Pancreas (tissue), 10 donors: Measurements from ENCODE around the gene NPTN. TPM values are rescaled to one million over a fixed set of nuclear protein-coding genes. Genes with fewer than 3 reads are reported as not detected.

Experiments used
- ATAC-seq, 4 donors: fragments of 200-7000 bp; cut with Tn5 transposase; one replicate each; pipeline versions ENCODE4 v1.8.0 to v1.9.1; 2020; ENCODE audit warnings: mild to moderate bottlenecking in 4 of 4, moderate library complexity in 4 of 4
- DNase-seq, 6 donors: peaks; one replicate each; pipeline ENCODE4 v3.0.0-alpha.2; 2020
- FAIRE-seq: peaks from 2 replicates; lab custom pipeline; 2012; peaks lifted over from hg19 to GRCh38; lab: Jason Lieb, UNC
- H3K27ac ChIP-seq, 4 donors: fragments of 200-600 bp; sonication (generic); 1 replicate in 3 of 4; 2 replicates in 1 of 4; pipeline versions ENCODE4 v1.5.0 to v1.8.0; 2020
- H3K27me3 ChIP-seq, 4 donors: fragments of 200-600 bp; one replicate each; pipeline ENCODE4 v1.8.0; 2021
- H3K36me3 ChIP-seq, 3 donors: fragments of 200-600 bp; sonication (generic) in 1 of 3; one replicate each; pipeline versions ENCODE4 v1.5.0 to v1.8.0; 2020 to 2021
- H3K4me1 ChIP-seq, 3 donors: fragments of 200-600 bp; one replicate each; pipeline ENCODE4 v1.8.0; 2021
- H3K4me3 ChIP-seq, 4 donors: fragments of 200-600 bp; sonication (generic) in 2 of 4; one replicate each; pipeline versions ENCODE4 v1.5.0 to v1.8.0; 2020 to 2021
- H3K9me3 ChIP-seq, 4 donors: fragments of 200-600 bp; one replicate each; pipeline ENCODE4 v1.8.0; 2021
- CTCF ChIP-seq, 4 donors: fragments of 200-600 bp; sonication (generic) in 3 of 4; IDR thresholded peaks; one replicate each; pipeline versions ENCODE4 v1.5.0 to v1.8.0; 2021; ENCODE audit warnings: antibody characterized with exemption in 4 of 4
- WGBS, 2 donors: extraction: QIAGEN DNeasy Blood & Tissue Kit; methylation state at CpG; one replicate each; pipeline ENCODE4 v1.1.7; 2013; 5-methylcytosine and 5-hydroxymethylcytosine counted together
- intact Hi-C, 3 donors: fragments of 100-400 bp; cut with DNase I; formaldehyde crosslinking; loops; one replicate each; pipeline versions ENCODE4 v1.11.1 to v1.14.2; 2022
- polyA plus RNA-seq, 2 donors: library from polyadenylated mRNA; stranded (reverse); fragments of 200-250 nt; gene quantifications; one replicate each; pipeline ENCODE4 v1.2.3, GENCODE V29; 2013
- total RNA-seq, 6 donors: library from RNA; stranded (reverse); fragmentation: NEBNext Ultra II Directional in 4 of 6; extraction: Animal tissue kit (Norgen Biotek cat#: 25700) in 4 of 6; gene quantifications; one replicate each; pipeline versions ENCODE4 v1.2.1 to v1.2.4, GENCODE V29; 2021 to 2023
- donor health status: healthy with polysubstance abuse.
- donor health status: DM: no; HTN: no; CAD: no; lungs with moderate emphysema.
- donor health status: DM: no; HTN: no; CAD: no.
- donor health status: control.
- donor health status: control.
- donor health status: Bipolar disorder and iron deficiency.
- donor health status: DM: yes; HTN: yes; CAD: no.
- donor health status: DM: no; HTN: no; CAD: no.
- donor health status: DM: no; HTN: no; CAD: no.
- donor health status: DM: yes; HTN: yes; CAD: no.

The NPTN gene
- total and polyA plus RNA-seq, 8 donors: 16.2 to 61.9 (median 36.8) TPM

GRCh38 chr15:73573572-73573971, 59.6 kb downstream of the NPTN start:
- Histone ChIP-seq H3K9me3 (no peaks in the 10 kb centered on the region), H3K4me1 (peaks cover 0 to 20% (median 4%) of the 10 kb centered on the region in 3 donors), H3K4me3 (no peak overlapping the region), H3K27me3 (no peaks in the 10 kb centered on the region), H3K27ac (no peak overlapping the region), H3K36me3 (peaks cover 0 to 32% (median 12%) of the 10 kb centered on the region in 3 donors)
- FAIRE-seq: no peak
- no peak for DNase-seq
- 82 to 86% methylated on average over 9 of the region's 9 CpGs for WGBS, 2 donors
- TF ChIP-seq CTCF (IDR thresholded peaks at IDR 0.05): no peak
- peak in 1 of 4 donors; percentile 8 for ATAC-seq
- intact Hi-C loops: no loop called here

- FAIRE-seq (no peak), DNase-seq (no peak), ATAC-seq (no peak)
- H3K27ac ChIP-seq: no peak overlapping the region
- no peaks in the 10 kb centered on the region for H3K27me3 ChIP-seq
- WGBS, 2 donors: 73 to 90% methylated on average over 1 of the region's 1 CpG
- no peak for TF ChIP-seq CTCF (IDR thresholded peaks at IDR 0.05)
- intact Hi-C loops: no loop called here
- no peaks in the 10 kb centered on the region for H3K9me3 ChIP-seq
- H3K4me1 ChIP-seq: peaks cover 0 to 20% (median 4%) of the 10 kb centered on the region in 3 donors
- no peak overlapping the region for H3K4me3 ChIP-seq
- peaks cover 0 to 36% (median 12%) of the 10 kb centered on the region in 3 donors for H3K36me3 ChIP-seq
Observed at GRCh38 chr15:73573037-73573436, 60.2 kb downstream of the NPTN start.

GRCh38 chr15:73572296-73572695, 60.9 kb downstream of the NPTN start:
- FAIRE-seq (no peak), ATAC-seq (peak in 2 of 4 donors; percentile 24 to 29), DNase-seq (no peak)
- intact Hi-C loops: no loop called here
- WGBS, 2 donors: 53% methylated on average over 5 of the region's 5 CpGs
- Histone ChIP-seq H3K4me1 (peaks cover 0 to 20% (median 4%) of the 10 kb centered on the region in 3 donors), H3K4me3 (no peak overlapping the region), H3K9me3 (no peaks in the 10 kb centered on the region), H3K36me3 (peaks cover 0 to 39% (median 12%) of the 10 kb centered on the region in 3 donors), H3K27ac (no peak overlapping the region), H3K27me3 (no peaks in the 10 kb centered on the region)
- no peak for TF ChIP-seq CTCF (IDR thresholded peaks at IDR 0.05)

GRCh38 chr15:73571346-73571745, 61.8 kb downstream of the NPTN start:
- no peak overlapping the region for H3K27ac ChIP-seq
- peaks cover 0 to 20% (median 4%) of the 10 kb centered on the region in 3 donors for H3K4me1 ChIP-seq
- no peaks in the 10 kb centered on the region for H3K27me3 ChIP-seq
- no peak for TF ChIP-seq CTCF (IDR thresholded peaks at IDR 0.05)
- H3K36me3 ChIP-seq: peaks cover 0 to 39% (median 12%) of the 10 kb centered on the region in 3 donors
- intact Hi-C loops: no loop called here
- no peaks in the 10 kb centered on the region for H3K9me3 ChIP-seq
- DNase-seq (peak in 2 of 6 donors; percentile 19 to 21), FAIRE-seq (no peak), ATAC-seq (peak; percentile 58 to 77 (median 70))
- H3K4me3 ChIP-seq: no peak overlapping the region
- WGBS, 2 donors: 37 to 43% methylated on average over 5 of the region's 5 CpGs

- Histone ChIP-seq H3K27ac (no peak overlapping the region), H3K4me3 (no peak overlapping the region), H3K9me3 (no peaks in the 10 kb centered on the region), H3K4me1 (peaks cover 0 to 20% (median 4%) of the 10 kb centered on the region in 3 donors), H3K36me3 (peaks cover 0 to 39% (median 12%) of the 10 kb centered on the region in 3 donors), H3K27me3 (no peaks in the 10 kb centered on the region)
- 64 to 69% methylated on average over 7 of the region's 7 CpGs for WGBS, 2 donors
- no peak for TF ChIP-seq CTCF (IDR thresholded peaks at IDR 0.05)
- no peak for DNase-seq
- peak in 3 of 4 donors; percentile 20 to 27 (median 21) for ATAC-seq
- intact Hi-C loops: no loop called here
- FAIRE-seq: no peak
Observed at GRCh38 chr15:73570355-73571032, 62.7 kb downstream of the NPTN start.
